GM23338 (cell line): Measurements from ENCODE around the gene MYH6. TPM values are rescaled to one million over a fixed set of nuclear protein-coding genes. Genes with fewer than 3 reads are reported as not detected.

Experiments used
- ATAC-seq: fragments of 200-7000 bp; cut with Tn5 transposase; 3 replicates; pipeline ENCODE4 v1.9.1; 2020
- DNase-seq: peaks from one replicate; pipeline ENCODE4 v3.0.0-alpha.2; 2015; ENCODE audit warnings: low spot score
- H2AFZ ChIP-seq: fragments of 200-600 bp; sonication (generic); 2 replicates; pipeline ENCODE4 v1.8.0; 2016; ENCODE audit warnings: antibody characterized with exemption, mild to moderate bottlenecking, moderate library complexity
- H3F3A ChIP-seq: fragments of 200-600 bp; sonication (generic); replicated peaks from 2 replicates; pipeline ENCODE4 v1.8.0; 2017; ENCODE audit warnings: antibody characterized with exemption, mixed run types, low read depth
- H3K27ac ChIP-seq: fragments of 200-600 bp; sonication (generic); 2 replicates; pipeline ENCODE4 v1.6.1; 2016; ENCODE audit warnings: low read depth
- H3K27me3 ChIP-seq: fragments of 200-600 bp; sonication (generic); 2 replicates; pipeline ENCODE4 v1.8.0; 2016; ENCODE audit warnings: mild to moderate bottlenecking, mixed run types, moderate library complexity; ENCODE audit not compliant: insufficient read depth
- H3K36me3 ChIP-seq: fragments of 200-600 bp; sonication (generic); 2 replicates; pipeline ENCODE4 v1.8.0; 2016; ENCODE audit warnings: mild to moderate bottlenecking; ENCODE audit not compliant: insufficient read depth
- H3K4me1 ChIP-seq: fragments of 200-600 bp; sonication (generic); 2 replicates; pipeline ENCODE4 v1.8.0; 2016; ENCODE audit warnings: mild to moderate bottlenecking, moderate library complexity; ENCODE audit not compliant: insufficient read depth
- H3K4me2 ChIP-seq: fragments of 200-600 bp; sonication (generic); 2 replicates; pipeline ENCODE4 v1.7.1; 2017; ENCODE audit warnings: mixed run types
- H3K4me3 ChIP-seq: fragments of 200-600 bp; sonication (generic); 2 replicates; pipeline ENCODE4 v1.6.1; 2016; ENCODE audit warnings: mixed run types
- H3K79me2 ChIP-seq: fragments of 200-600 bp; sonication (generic); replicated peaks from 2 replicates; pipeline ENCODE4 v1.8.0; 2017; ENCODE audit warnings: mild to moderate bottlenecking; ENCODE audit not compliant: insufficient read depth
- H3K9me2 ChIP-seq: fragments of 200-600 bp; sonication (generic); 2 replicates; pipeline ENCODE4 v1.8.0; 2017; ENCODE audit not compliant: insufficient read depth
- H4K20me1 ChIP-seq: fragments of 200-600 bp; sonication (generic); replicated peaks from 2 replicates; pipeline ENCODE4 v1.8.0; 2017; ENCODE audit warnings: mild to moderate bottlenecking; ENCODE audit not compliant: insufficient read depth
- H3K27ac Mint-ChIP-seq: 2 replicates; pipeline ENCODE4 v1.8.0; 2020; ENCODE audit warnings: inconsistent platforms, mild to moderate bottlenecking, moderate library complexity, mixed read lengths
- H3K27me3 Mint-ChIP-seq: 3 replicates; pipeline ENCODE4 v1.8.0; 2022; ENCODE audit warnings: low read depth, mild to moderate bottlenecking, moderate library complexity, mixed read lengths, inconsistent platforms; ENCODE audit not compliant: insufficient read depth, poor library complexity
- H3K36me3 Mint-ChIP-seq: 3 replicates; pipeline ENCODE4 v1.8.0; 2021; ENCODE audit warnings: low read depth, mild to moderate bottlenecking, inconsistent platforms, moderate library complexity, mixed read lengths
- H3K4me1 Mint-ChIP-seq: 3 replicates; pipeline ENCODE4 v1.8.0; 2020; ENCODE audit warnings: mild to moderate bottlenecking, inconsistent platforms, mixed read lengths
- H3K4me3 Mint-ChIP-seq: 3 replicates; pipeline ENCODE4 v1.8.0; 2021; ENCODE audit warnings: moderate library complexity, mild to moderate bottlenecking, inconsistent platforms, mixed read lengths
- H3K9me3 Mint-ChIP-seq: 3 replicates; pipeline ENCODE4 v1.8.0; 2020; ENCODE audit warnings: moderate library complexity, mild to moderate bottlenecking, inconsistent platforms, mixed read lengths
- CREB1 ChIP-seq: fragments of 250-450 bp; sonication (Bioruptor Pico); IDR thresholded peaks from 2 replicates; pipeline ENCODE4 v1.5.0; 2020; ENCODE audit warnings: low read depth, mild to moderate bottlenecking, moderate library complexity
- CTCF ChIP-seq, 2 experiments: fragments of 200-600 bp in 1 of 2; sonication (generic) in 1 of 2; conservative IDR thresholded peaks; 2 replicates each; pipeline versions ENCODE4 v1.5.1 to v1.6.1; 2016 to 2017; ENCODE audit warnings: antibody characterized with exemption in 2 of 2, low read depth in 2 of 2, mild to moderate bottlenecking in 2 of 2, moderate library complexity in 1 of 2
- ETS1 ChIP-seq: IDR thresholded peaks from 2 replicates; pipeline ENCODE4 v1.6.1; 2016; ENCODE audit warnings: antibody characterized with exemption
- EZH2 ChIP-seq: fragments of 200-600 bp; sonication (generic); IDR thresholded peaks from one replicate; pipeline ENCODE4 v1.8.0; 2017; ENCODE audit warnings: antibody characterized with exemption, mild to moderate bottlenecking, low read depth; ENCODE audit not compliant: unreplicated experiment
- EZH2phosphoT487 ChIP-seq: fragments of 200-600 bp; sonication (generic); IDR thresholded peaks from one replicate; pipeline ENCODE4 v1.8.1; 2018; ENCODE audit warnings: antibody characterized with exemption; ENCODE audit not compliant: unreplicated experiment
- JUNB ChIP-seq: IDR thresholded peaks from one replicate; pipeline ENCODE4 v1.6.1; 2016; ENCODE audit warnings: antibody characterized with exemption; ENCODE audit not compliant: unreplicated experiment
- NANOG ChIP-seq: IDR thresholded peaks from 2 replicates; pipeline ENCODE4 v1.6.1; 2016; ENCODE audit warnings: antibody characterized with exemption, borderline replicate concordance
- POLR2AphosphoS5 ChIP-seq: IDR thresholded peaks from 2 replicates; pipeline ENCODE4 v1.6.1; 2016; ENCODE audit warnings: antibody characterized with exemption, low read depth
- STAT1 ChIP-seq: IDR thresholded peaks from one replicate; pipeline ENCODE4 v1.6.1; 2016; ENCODE audit warnings: antibody characterized with exemption; ENCODE audit not compliant: unreplicated experiment
- ZNF114 ChIP-seq: fragments of 250-450 bp; sonication (Bioruptor Pico); IDR thresholded peaks from 2 replicates; pipeline ENCODE4 v1.5.0; 2020; ENCODE audit warnings: mild to moderate bottlenecking, moderate library complexity
- ZNF331 ChIP-seq: fragments of 250-450 bp; sonication (Bioruptor Pico); IDR thresholded peaks from 2 replicates; pipeline ENCODE4 v1.5.0; 2020; ENCODE audit warnings: low read depth, mild to moderate bottlenecking, moderate library complexity
- ZNF462 ChIP-seq: fragments of 250-450 bp; sonication (Bioruptor Pico); IDR thresholded peaks from 2 replicates; pipeline ENCODE4 v1.5.0; 2020; ENCODE audit warnings: mild to moderate bottlenecking, moderate library complexity
- polyA plus RNA-seq: library from polyadenylated mRNA; unstranded; fragments of >200 nt; fragmentation: Nextera tagmentation; extraction: Ambion mirVana; gene quantifications from 2 replicates; pipeline ENCODE4 v1.2.1, GENCODE V29; 2016
- total RNA-seq: library from RNA; depleted of rRNA; stranded (reverse); fragments of >200 nt; shearing (Covaris generic); gene quantifications from 2 replicates; pipeline ENCODE4 v1.2.3, GENCODE V29; 2014
- TF ChIP-seq, protein P1 (sequence below): IDR thresholded peaks from one replicate; pipeline ENCODE4 v1.6.1; 2018; ENCODE audit warnings: antibody characterized with exemption; ENCODE audit not compliant: unreplicated experiment

MYH6 gene
- total and polyA plus RNA-seq, 2 experiments from 2014 or later = 0.03 to 0.10 TPM

DNA sequence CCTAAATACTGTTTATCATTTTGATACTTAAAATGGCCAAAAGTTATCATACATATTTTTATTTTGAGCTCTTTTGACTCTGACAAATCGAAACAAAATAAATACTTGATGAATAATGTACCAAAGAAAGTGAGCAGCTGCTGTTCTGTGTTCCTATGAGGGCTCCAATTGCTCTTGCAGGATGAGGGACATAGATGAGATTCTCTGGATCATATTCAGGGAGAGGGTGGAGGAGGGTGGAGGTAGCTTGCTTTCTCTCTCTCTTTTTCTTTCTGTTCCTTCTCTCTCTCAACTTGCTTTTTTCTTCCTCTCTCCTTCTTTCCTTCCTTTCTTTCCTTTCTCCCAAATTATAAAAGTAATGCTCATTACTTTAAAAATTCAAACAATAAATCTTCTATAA, 36.2 kb upstream of the MYH6 start:
- Mint-ChIP-seq H3K27ac (no peak overlapping the region), H3K27me3 (peaks cover 21% of the 10 kb centered on the region), H3K4me1 (peaks cover 17% of the 10 kb centered on the region), H3K36me3 (no peaks in the 10 kb centered on the region), H3K4me3 (no peak overlapping the region), H3K9me3 (no peaks in the 10 kb centered on the region)
- Histone ChIP-seq H3F3A (no peaks in the 10 kb centered on the region), H3K36me3 (no peaks in the 10 kb centered on the region), H3K9me2 (peaks cover 6% of the 10 kb centered on the region; the same call in 1 of the 2 replicates), H3K27me3 (no peaks in the 10 kb centered on the region), H3K4me2 (no peak overlapping the region), H2AFZ (no peak overlapping the region), H3K27ac (no peak overlapping the region), H3K79me2 (no peaks in the 10 kb centered on the region), H3K4me3 (no peak overlapping the region), H4K20me1 (no peaks in the 10 kb centered on the region), H3K4me1 (peaks cover 10% of the 10 kb centered on the region)
- no peak for DNase-seq
- TF ChIP-seq STAT1 (no peak), CTCF (conservative IDR thresholded peaks at IDR 0.05; ENCODE audit: low read depth in 2 of 2) (no peak), ZNF462 (CRISPR knock-in tag) (no peak), ZNF331 (CRISPR knock-in tag) (no peak), ETS1 (no peak), EZH2 (no peak), POLR2AphosphoS5 (no peak), CREB1 (CRISPR knock-in tag) (no peak), NANOG (no peak), ZNF114 (CRISPR knock-in tag) (no peak), EZH2phosphoT487 (no peak), JUNB (no peak)
- TF ChIP-seq, protein P1, sequence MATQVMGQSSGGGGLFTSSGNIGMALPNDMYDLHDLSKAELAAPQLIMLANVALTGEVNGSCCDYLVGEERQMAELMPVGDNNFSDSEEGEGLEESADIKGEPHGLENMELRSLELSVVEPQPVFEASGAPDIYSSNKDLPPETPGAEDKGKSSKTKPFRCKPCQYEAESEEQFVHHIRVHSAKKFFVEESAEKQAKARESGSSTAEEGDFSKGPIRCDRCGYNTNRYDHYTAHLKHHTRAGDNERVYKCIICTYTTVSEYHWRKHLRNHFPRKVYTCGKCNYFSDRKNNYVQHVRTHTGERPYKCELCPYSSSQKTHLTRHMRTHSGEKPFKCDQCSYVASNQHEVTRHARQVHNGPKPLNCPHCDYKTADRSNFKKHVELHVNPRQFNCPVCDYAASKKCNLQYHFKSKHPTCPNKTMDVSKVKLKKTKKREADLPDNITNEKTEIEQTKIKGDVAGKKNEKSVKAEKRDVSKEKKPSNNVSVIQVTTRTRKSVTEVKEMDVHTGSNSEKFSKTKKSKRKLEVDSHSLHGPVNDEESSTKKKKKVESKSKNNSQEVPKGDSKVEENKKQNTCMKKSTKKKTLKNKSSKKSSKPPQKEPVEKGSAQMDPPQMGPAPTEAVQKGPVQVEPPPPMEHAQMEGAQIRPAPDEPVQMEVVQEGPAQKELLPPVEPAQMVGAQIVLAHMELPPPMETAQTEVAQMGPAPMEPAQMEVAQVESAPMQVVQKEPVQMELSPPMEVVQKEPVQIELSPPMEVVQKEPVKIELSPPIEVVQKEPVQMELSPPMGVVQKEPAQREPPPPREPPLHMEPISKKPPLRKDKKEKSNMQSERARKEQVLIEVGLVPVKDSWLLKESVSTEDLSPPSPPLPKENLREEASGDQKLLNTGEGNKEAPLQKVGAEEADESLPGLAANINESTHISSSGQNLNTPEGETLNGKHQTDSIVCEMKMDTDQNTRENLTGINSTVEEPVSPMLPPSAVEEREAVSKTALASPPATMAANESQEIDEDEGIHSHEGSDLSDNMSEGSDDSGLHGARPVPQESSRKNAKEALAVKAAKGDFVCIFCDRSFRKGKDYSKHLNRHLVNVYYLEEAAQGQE = no peak
- ATAC-seq = no peak
